Neutrophil (primary cell): Measurements from ENCODE around the gene TRIM24.

Source experiments
- H3K27ac ChIP-seq: fragments of 200-600 bp; sonication (generic); 2 replicates; pipeline ENCODE4 v1.5.1; 2016; ENCODE audit warnings: mild to moderate bottlenecking, moderate library complexity
- H3K27me3 ChIP-seq: fragments of 200-600 bp; sonication (generic); 2 replicates; pipeline ENCODE4 v1.6.0; 2016; ENCODE audit warnings: mild to moderate bottlenecking
- H3K36me3 ChIP-seq: fragments of 200-600 bp; sonication (generic); 2 replicates; pipeline ENCODE4 v1.5.1; 2017
- H3K4me1 ChIP-seq, 2 experiments: fragments of 200-600 bp in 1 of 2; sonication (generic) in 1 of 2; 1 replicate in 1 of 2; 2 replicates in 1 of 2; pipeline versions ENCODE4 v1.5.1 to v1.6.1; 2013 to 2016; ENCODE audit warnings: low read depth in 1 of 2, low read length in 1 of 2, mild to moderate bottlenecking in 1 of 2, moderate library complexity in 1 of 2; ENCODE audit not compliant: control insufficient read depth in 1 of 2, insufficient read depth in 1 of 2
- H3K4me3 ChIP-seq, 2 experiments: fragments of 200-600 bp in 1 of 2; sonication (generic) in 1 of 2; 1 replicate in 1 of 2; 2 replicates in 1 of 2; pipeline ENCODE4 v1.5.1; 2013 to 2016; ENCODE audit warnings: low read depth in 1 of 2, low read length in 1 of 2, mild to moderate bottlenecking in 1 of 2, moderate library complexity in 1 of 2
- H3K9me3 ChIP-seq: fragments of 200-600 bp; sonication (generic); 2 replicates; pipeline ENCODE4 v1.5.1; 2016
- CTCF ChIP-seq: fragments of 200-600 bp; sonication (generic); IDR thresholded peaks from 2 replicates; pipeline ENCODE4 v1.5.1; 2016; ENCODE audit warnings: antibody characterized with exemption

Gene TRIM24

GRCh38 chr7:138625849-138626230, 165.8 kb downstream of the TRIM24 start:
- H3K4me1 ChIP-seq = no peaks in the 10 kb centered on the region
- no peaks in the 10 kb centered on the region for H3K36me3 ChIP-seq
- no peak overlapping the region for H3K4me3 ChIP-seq
- no peak overlapping the region for H3K27ac ChIP-seq
- no peaks in the 10 kb centered on the region for H3K27me3 ChIP-seq
- no peaks in the 10 kb centered on the region for H3K9me3 ChIP-seq
- TF ChIP-seq CTCF = no peak

GRCh38 chr7:138626846-138627245, 166.8 kb downstream of the TRIM24 start:
- H3K9me3 ChIP-seq = no peaks in the 10 kb centered on the region

GRCh38 chr7:138627361-138627760, 167.3 kb downstream of the TRIM24 start:
- Histone ChIP-seq H3K27ac (no peak overlapping the region), H3K27me3 (no peaks in the 10 kb centered on the region), H3K9me3 (no peaks in the 10 kb centered on the region), H3K4me3 (no peak overlapping the region), H3K4me1 (no peaks in the 10 kb centered on the region), H3K36me3 (no peaks in the 10 kb centered on the region)
- TF ChIP-seq CTCF = no peak

More at GRCh38 chr7:138626846-138627245, 166.8 kb downstream of the TRIM24 start:
- no peaks in the 10 kb centered on the region for H3K4me1 ChIP-seq
- no peaks in the 10 kb centered on the region for H3K36me3 ChIP-seq
- no peak overlapping the region for H3K4me3 ChIP-seq
- H3K27ac ChIP-seq = no peak overlapping the region
- TF ChIP-seq CTCF = no peak
- no peaks in the 10 kb centered on the region for H3K27me3 ChIP-seq

- no peaks in the 10 kb centered on the region for H3K36me3 ChIP-seq
- H3K4me3 ChIP-seq = no peak overlapping the region
- no peaks in the 10 kb centered on the region for H3K27me3 ChIP-seq
- no peaks in the 10 kb centered on the region for H3K9me3 ChIP-seq
- no peak overlapping the region for H3K27ac ChIP-seq
- no peaks in the 10 kb centered on the region for H3K4me1 ChIP-seq
- no peak for TF ChIP-seq CTCF
Observed at GRCh38 chr7:138630059-138630610, 170.1 kb downstream of the TRIM24 start.

- Histone ChIP-seq H3K9me3 (no peaks in the 10 kb centered on the region), H3K27ac (no peak overlapping the region), H3K4me1 (no peaks in the 10 kb centered on the region), H3K36me3 (no peaks in the 10 kb centered on the region), H3K4me3 (no peak overlapping the region), H3K27me3 (no peaks in the 10 kb centered on the region)
- no peak for TF ChIP-seq CTCF
Observed at GRCh38 chr7:138632384-138632783, 172.3 kb downstream of the TRIM24 start.
